ENCODE data around the gene DNM3. TPM values are rescaled to one million over a fixed set of nuclear protein-coding genes. Genes with fewer than 3 reads are reported as not detected.

DNM3 gene
- polyA plus RNA-seq, 1 donor (not counting 4 experiments of a cell fraction or from before 2014, with no cell fraction given), result 2.0 TPM

DNA sequence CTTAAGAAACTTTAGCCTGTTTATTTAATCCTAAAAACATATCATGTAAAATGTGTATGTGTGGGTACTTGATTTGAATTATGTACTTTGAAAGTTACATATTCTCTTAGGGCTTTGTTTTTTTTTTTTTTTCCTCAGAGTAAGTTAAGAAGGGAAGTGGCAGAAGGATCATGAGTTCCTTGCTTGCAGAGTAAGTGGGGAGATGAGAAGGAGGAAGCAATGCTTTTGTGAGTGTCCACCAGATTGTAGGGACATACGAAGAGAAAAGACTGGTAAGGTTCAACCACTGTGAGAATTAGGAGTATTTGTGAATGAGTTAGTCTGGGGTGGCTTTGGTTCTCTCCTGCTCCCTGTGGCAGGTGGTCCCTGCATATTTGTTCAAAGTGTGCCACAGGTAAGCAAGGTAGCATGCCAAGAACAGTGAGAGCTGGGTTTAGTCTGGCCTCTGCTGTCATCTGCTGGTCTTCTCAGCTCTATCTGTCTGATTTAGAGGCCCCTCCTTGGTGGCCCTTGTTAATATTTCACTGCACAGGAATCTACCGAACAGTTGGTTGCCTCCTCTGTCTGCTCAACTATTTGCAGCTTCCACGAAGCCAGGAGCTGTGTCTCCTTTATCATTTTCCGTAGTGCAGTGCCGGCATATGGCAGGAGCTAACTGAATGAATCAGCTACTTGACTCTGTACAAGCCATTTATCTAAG lies 9.5 kb downstream of the DNM3 start:
- no peaks in the 10 kb centered on the region for H4K20me1 ChIP-seq (ENCODE audit: control insufficient read depth, extremely low read depth, insufficient read depth, low read length)
- no peaks in the 10 kb centered on the region for H3K36me3 ChIP-seq (ENCODE audit: control insufficient read depth in 2 of 2, extremely low read depth in 1 of 2, insufficient read depth in 2 of 2, low read length in 2 of 2)
- DNase-seq (ENCODE audit: low read depth, low spot score) (no peak), FAIRE-seq (no peak)
- H3K4me3 ChIP-seq (ENCODE audit: control insufficient read depth in 2 of 3, extremely low read depth in 1 of 3, insufficient read depth in 2 of 3, low read depth in 1 of 3, low read length in 3 of 3), result no peak overlapping the region
- no peak overlapping the region for H2AFZ ChIP-seq (ENCODE audit: control insufficient read depth, low read length)
- H3K4me1 ChIP-seq (ENCODE audit: control insufficient read depth, extremely low read depth, insufficient read depth, low read length), result peaks cover 3% of the 10 kb centered on the region
- dilution Hi-C loops (cut with MboI; ENCODE audit: extremely low pct_ligation_motif_present, low sequenced_read_pairs), result no loop called here
- H3K9ac ChIP-seq (ENCODE audit: control insufficient read depth, extremely low read depth, insufficient read depth, low read length), result no peak overlapping the region
- no peaks in the 10 kb centered on the region for H3K9me3 ChIP-seq (ENCODE audit: control insufficient read depth, low read depth, low read length)
- no peaks in the 10 kb centered on the region for H3K79me2 ChIP-seq (ENCODE audit: control insufficient read depth, insufficient read depth, low read length)
- no peak overlapping the region for H3K27ac ChIP-seq (ENCODE audit: control insufficient read depth, insufficient read depth, low read length)
- no peak for TF ChIP-seq EZH2 (IDR thresholded peaks at IDR 0.05; ENCODE audit: low read length)
- TF ChIP-seq CTCF (optimal IDR thresholded peaks at IDR 0.05 in 1 of 3, IDR thresholded peaks at IDR 0.05 in 1 of 3, conservative IDR thresholded peaks at IDR 0.05 in 1 of 3; ENCODE audit: extremely low read depth in 1 of 3, insufficient read depth in 2 of 3, low read length in 3 of 3), result peak in 1 of 3 experiments; percentile 18
- H3K27me3 ChIP-seq (ENCODE audit: control insufficient read depth, extremely low read depth, insufficient read depth, low read length), result no peaks in the 10 kb centered on the region
- no peaks in the 10 kb centered on the region for H3K9me1 ChIP-seq (ENCODE audit: control insufficient read depth, extremely low read depth, insufficient read depth, low read length)
- H3K4me2 ChIP-seq (ENCODE audit: control insufficient read depth, extremely low read depth, insufficient read depth, low read depth, low read length), result no peak overlapping the region

DNA sequence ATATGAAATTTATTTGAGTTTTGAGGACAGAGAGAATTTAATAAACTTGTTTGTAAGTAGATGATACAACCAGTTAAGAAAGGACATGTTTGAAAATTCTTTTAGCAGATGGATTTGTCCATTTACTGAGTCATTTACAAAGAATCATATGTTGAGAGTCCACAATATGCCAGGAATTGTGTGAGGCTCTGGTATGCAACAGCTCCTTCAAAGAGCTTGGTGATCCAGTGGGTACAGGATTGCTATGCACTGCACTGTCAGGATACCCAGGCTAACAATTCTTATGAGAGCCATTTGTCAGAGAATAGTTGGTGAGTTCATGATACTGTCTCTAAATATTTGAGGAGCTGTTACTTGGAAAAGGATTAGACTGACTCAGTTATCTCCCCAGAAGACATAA lies 11.0 kb downstream of the DNM3 start:
- peaks cover 3% of the 10 kb centered on the region for H3K4me1 ChIP-seq (ENCODE audit: control insufficient read depth, extremely low read depth, insufficient read depth, low read length)
- peak; percentile 34 for FAIRE-seq
- no peak for TF ChIP-seq EZH2 (IDR thresholded peaks at IDR 0.05; ENCODE audit: low read length)
- no peak for TF ChIP-seq CTCF (optimal IDR thresholded peaks at IDR 0.05 in 1 of 3, IDR thresholded peaks at IDR 0.05 in 1 of 3, conservative IDR thresholded peaks at IDR 0.05 in 1 of 3; ENCODE audit: extremely low read depth in 1 of 3, insufficient read depth in 2 of 3, low read length in 3 of 3)
- no peak overlapping the region for H3K9ac ChIP-seq (ENCODE audit: control insufficient read depth, extremely low read depth, insufficient read depth, low read length)
- no peak for DNase-seq (ENCODE audit: low read depth, low spot score)
- H4K20me1 ChIP-seq (ENCODE audit: control insufficient read depth, extremely low read depth, insufficient read depth, low read length), result no peaks in the 10 kb centered on the region
- H3K27ac ChIP-seq (ENCODE audit: control insufficient read depth, insufficient read depth, low read length), result no peak overlapping the region
- dilution Hi-C loops (cut with MboI; ENCODE audit: extremely low pct_ligation_motif_present, low sequenced_read_pairs), result no loop called here
- H3K9me3 ChIP-seq (ENCODE audit: control insufficient read depth, low read depth, low read length), result no peaks in the 10 kb centered on the region
- H2AFZ ChIP-seq (ENCODE audit: control insufficient read depth, low read length), result no peak overlapping the region
- H3K9me1 ChIP-seq (ENCODE audit: control insufficient read depth, extremely low read depth, insufficient read depth, low read length), result no peaks in the 10 kb centered on the region
- no peaks in the 10 kb centered on the region for H3K36me3 ChIP-seq (ENCODE audit: control insufficient read depth in 2 of 2, extremely low read depth in 1 of 2, insufficient read depth in 2 of 2, low read length in 2 of 2)
- H3K4me3 ChIP-seq (ENCODE audit: control insufficient read depth in 2 of 3, extremely low read depth in 1 of 3, insufficient read depth in 2 of 3, low read depth in 1 of 3, low read length in 3 of 3), result no peak overlapping the region
- no peaks in the 10 kb centered on the region for H3K79me2 ChIP-seq (ENCODE audit: control insufficient read depth, insufficient read depth, low read length)
- H3K4me2 ChIP-seq (ENCODE audit: control insufficient read depth, extremely low read depth, insufficient read depth, low read depth, low read length), result no peak overlapping the region
- H3K27me3 ChIP-seq (ENCODE audit: control insufficient read depth, extremely low read depth, insufficient read depth, low read length), result no peaks in the 10 kb centered on the region
